Keratinocyte (primary cell): ENCODE results near the gene ALG6. TPM values are rescaled to one million over a fixed set of nuclear protein-coding genes. Genes with fewer than 3 reads are reported as not detected.

ENCODE experiments used
- DNase-seq: peaks from one replicate; pipeline ENCODE4 v3.0.0-alpha.2; 2011; ENCODE audit warnings: low read depth, missing footprints, low spot score
- FAIRE-seq: peaks from 2 replicates; lab custom pipeline; 2011; peaks lifted over from hg19 to GRCh38; lab: Jason Lieb, UNC
- H2AFZ ChIP-seq: 2 replicates; pipeline ENCODE4 v1.6.0; 2012; ENCODE audit warnings: low read length, control low read depth, inconsistent platforms; ENCODE audit not compliant: control insufficient read depth
- H3K27ac ChIP-seq: 2 replicates; pipeline ENCODE4 v1.5.1; 2011; ENCODE audit warnings: low read length; ENCODE audit not compliant: control insufficient read depth, insufficient read depth
- H3K27me3 ChIP-seq: 3 replicates; pipeline ENCODE4 v1.6.0; 2011; ENCODE audit warnings: low read length; ENCODE audit not compliant: control insufficient read depth, insufficient read depth; ENCODE audit errors: extremely low read depth
- H3K36me3 ChIP-seq, 2 experiments: 2 replicates in 1 of 2; 3 replicates in 1 of 2; pipeline ENCODE4 v1.5.1; 2011; ENCODE audit warnings: low read length in 2 of 2, mild to moderate bottlenecking in 1 of 2; ENCODE audit not compliant: control insufficient read depth in 2 of 2, insufficient read depth in 2 of 2; ENCODE audit errors: extremely low read depth in 1 of 2
- H3K4me1 ChIP-seq: 3 replicates; pipeline ENCODE4 v1.5.1; 2011; ENCODE audit warnings: low read length; ENCODE audit not compliant: control insufficient read depth, insufficient read depth; ENCODE audit errors: extremely low read depth
- H3K4me2 ChIP-seq: 3 replicates; pipeline ENCODE4 v1.6.0; 2011; ENCODE audit warnings: low read depth, low read length; ENCODE audit not compliant: control insufficient read depth, insufficient read depth; ENCODE audit errors: extremely low read depth
- H3K4me3 ChIP-seq, 3 experiments: fragments of 200-600 bp in 1 of 3; sonication (generic) in 1 of 3; 2 replicates in 2 of 3; 3 replicates in 1 of 3; pipeline ENCODE4 v1.5.1; 2011 to 2016; ENCODE audit warnings: low read length in 3 of 3, mild to moderate bottlenecking in 3 of 3, control low read depth in 2 of 3, inconsistent platforms in 1 of 3, low read depth in 1 of 3, mixed read lengths in 1 of 3, mixed run types in 1 of 3, moderate library complexity in 1 of 3; ENCODE audit not compliant: control insufficient read depth in 2 of 3, insufficient read depth in 2 of 3; ENCODE audit errors: extremely low read depth in 1 of 3
- H3K79me2 ChIP-seq: 2 replicates; pipeline ENCODE4 v1.6.0; 2012; ENCODE audit warnings: low read length; ENCODE audit not compliant: control insufficient read depth, insufficient read depth
- H3K9ac ChIP-seq: 3 replicates; pipeline ENCODE4 v1.6.0; 2011; ENCODE audit warnings: low read length; ENCODE audit not compliant: control insufficient read depth, insufficient read depth; ENCODE audit errors: extremely low read depth
- H3K9me1 ChIP-seq: 3 replicates; pipeline ENCODE4 v1.6.0; 2011; ENCODE audit warnings: low read length; ENCODE audit not compliant: control insufficient read depth, insufficient read depth; ENCODE audit errors: extremely low read depth
- H3K9me3 ChIP-seq: 2 replicates; pipeline ENCODE4 v1.5.1; 2012; ENCODE audit warnings: low read depth, low read length; ENCODE audit not compliant: control insufficient read depth
- H4K20me1 ChIP-seq: 3 replicates; pipeline ENCODE4 v1.6.0; 2011; ENCODE audit warnings: low read length; ENCODE audit not compliant: control insufficient read depth, insufficient read depth; ENCODE audit errors: extremely low read depth
- CTCF ChIP-seq, 3 experiments: IDR thresholded peaks in 1 of 3; conservative IDR thresholded peaks in 1 of 3; optimal IDR thresholded peaks in 1 of 3; 2 replicates in 2 of 3; 3 replicates in 1 of 3; pipeline versions ENCODE3 to v1.5.1; 2011; ENCODE audit warnings: low read length in 3 of 3, mild to moderate bottlenecking in 3 of 3, moderate library complexity in 2 of 3, control low read depth in 1 of 3, inconsistent platforms in 1 of 3; ENCODE audit not compliant: insufficient read depth in 2 of 3; ENCODE audit errors: extremely low read depth in 1 of 3
- EZH2 ChIP-seq: IDR thresholded peaks from one replicate; pipeline ENCODE4 v1.6.1; 2012; ENCODE audit warnings: inconsistent platforms, mild to moderate bottlenecking, low read length, moderate library complexity
- dilution Hi-C: fragments of 300-500 bp; cut with MboI; formaldehyde crosslinking; loops from one replicate; pipeline ENCODE4 v1.7.0; 2020; ENCODE audit warnings: low sequenced_read_pairs; ENCODE audit not compliant: extremely low pct_ligation_motif_present
- polyA plus RNA-seq, 5 experiments: library from polyadenylated mRNA; depleted of rRNA in 3 of 5; stranded (reverse) in 3 of 5; stranded (forward) in 1 of 5; unstranded in 1 of 5; fragments of >200 nt; gene quantifications; 1 replicate in 1 of 5; 2 replicates in 3 of 5; 3 replicates in 1 of 5; pipeline versions ENCODE4 v1.2.1 to v1.2.3, GENCODE V29; 2011 to 2012; ENCODE audit warnings: missing spikeins in 2 of 5, low read depth in 1 of 5, low replicate concordance in 1 of 5

ALG6 gene
- polyA plus RNA-seq, 1 donor (not counting 4 experiments of a cell fraction or from before 2014, with no cell fraction given): 20.5 TPM

DNA sequence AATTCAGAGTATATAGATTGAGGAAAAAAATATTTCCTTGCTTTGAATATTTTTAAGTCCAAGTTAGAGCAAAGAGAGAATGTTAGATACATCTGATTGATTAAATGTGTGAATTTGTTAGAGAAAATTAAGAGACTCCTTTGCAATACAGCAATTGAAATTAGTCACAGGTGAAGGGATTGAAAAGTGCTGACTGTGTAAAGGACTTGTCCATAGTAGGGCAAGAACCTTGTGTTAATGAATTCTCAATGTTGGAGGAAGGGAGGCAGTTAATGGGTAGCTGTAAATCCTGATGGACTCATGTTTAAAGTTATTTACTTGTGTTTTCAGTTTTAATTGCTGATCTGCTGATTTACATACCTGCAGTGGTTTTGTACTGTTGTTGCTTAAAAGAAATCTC lies 38.6 kb downstream of the ALG6 start:
- Histone ChIP-seq H3K4me1 (no peaks in the 10 kb centered on the region), H4K20me1 (no peaks in the 10 kb centered on the region), H3K4me2 (no peak overlapping the region), H3K4me3 (no peak overlapping the region), H3K9me3 (no peaks in the 10 kb centered on the region), H3K9me1 (no peaks in the 10 kb centered on the region), H3K27me3 (no peaks in the 10 kb centered on the region), H3K9ac (no peak overlapping the region), H3K79me2 (no peaks in the 10 kb centered on the region), H3K36me3 (no peaks in the 10 kb centered on the region), H3K27ac (no peak overlapping the region), H2AFZ (no peak overlapping the region)
- no peak for FAIRE-seq
- TF ChIP-seq EZH2 (no peak), CTCF (optimal IDR thresholded peaks at IDR 0.05 in 1 of 3, IDR thresholded peaks at IDR 0.05 in 1 of 3, conservative IDR thresholded peaks at IDR 0.05 in 1 of 3; ENCODE audit: extremely low read depth in 1 of 3, insufficient read depth in 2 of 3, low read length in 3 of 3) (no peak)
- dilution Hi-C loops: no loop called here
- no peak for DNase-seq

DNA sequence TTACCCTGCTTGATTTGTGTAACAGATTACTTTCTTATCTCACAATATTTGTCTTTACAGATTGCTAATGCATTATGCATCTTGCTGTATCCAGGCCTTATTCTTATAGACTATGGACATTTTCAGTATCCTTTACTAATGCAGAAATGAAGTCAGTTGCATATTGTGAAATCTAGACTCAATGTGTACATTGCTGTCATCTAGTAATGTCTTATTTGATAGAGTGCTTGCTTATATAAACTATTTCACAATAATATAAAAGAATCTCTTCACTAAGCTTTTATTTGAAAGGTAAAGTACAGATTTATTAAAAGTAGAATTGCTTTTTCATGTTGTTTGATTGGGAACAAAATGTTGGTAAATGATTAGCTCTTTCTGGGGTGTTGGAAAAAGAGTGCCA lies 39.6 kb downstream of the ALG6 start:
- dilution Hi-C loops: no loop called here
- Histone ChIP-seq H3K36me3 (no peaks in the 10 kb centered on the region), H4K20me1 (no peaks in the 10 kb centered on the region), H3K4me2 (no peak overlapping the region), H3K9ac (no peak overlapping the region), H3K4me1 (no peaks in the 10 kb centered on the region), H3K27me3 (no peaks in the 10 kb centered on the region), H3K27ac (no peak overlapping the region), H3K79me2 (no peaks in the 10 kb centered on the region), H3K4me3 (no peak overlapping the region), H3K9me3 (no peaks in the 10 kb centered on the region), H2AFZ (no peak overlapping the region), H3K9me1 (no peaks in the 10 kb centered on the region)
- FAIRE-seq: no peak
- no peak for DNase-seq
- TF ChIP-seq EZH2 (no peak), CTCF (optimal IDR thresholded peaks at IDR 0.05 in 1 of 3, IDR thresholded peaks at IDR 0.05 in 1 of 3, conservative IDR thresholded peaks at IDR 0.05 in 1 of 3; ENCODE audit: extremely low read depth in 1 of 3, insufficient read depth in 2 of 3, low read length in 3 of 3) (no peak)
